ENCODE data around the gene AGRP. TPM values are rescaled to one million over a fixed set of nuclear protein-coding genes. Genes with fewer than 3 reads are reported as not detected.
"Not testable (repeated sequence)": the region's sequence is repeated elsewhere in the genome, so short reads cannot be mapped to it uniquely, and the experiment has no call there.

Gene AGRP
- total RNA-seq, 4 donors from 2014 or later = not detected

DNA sequence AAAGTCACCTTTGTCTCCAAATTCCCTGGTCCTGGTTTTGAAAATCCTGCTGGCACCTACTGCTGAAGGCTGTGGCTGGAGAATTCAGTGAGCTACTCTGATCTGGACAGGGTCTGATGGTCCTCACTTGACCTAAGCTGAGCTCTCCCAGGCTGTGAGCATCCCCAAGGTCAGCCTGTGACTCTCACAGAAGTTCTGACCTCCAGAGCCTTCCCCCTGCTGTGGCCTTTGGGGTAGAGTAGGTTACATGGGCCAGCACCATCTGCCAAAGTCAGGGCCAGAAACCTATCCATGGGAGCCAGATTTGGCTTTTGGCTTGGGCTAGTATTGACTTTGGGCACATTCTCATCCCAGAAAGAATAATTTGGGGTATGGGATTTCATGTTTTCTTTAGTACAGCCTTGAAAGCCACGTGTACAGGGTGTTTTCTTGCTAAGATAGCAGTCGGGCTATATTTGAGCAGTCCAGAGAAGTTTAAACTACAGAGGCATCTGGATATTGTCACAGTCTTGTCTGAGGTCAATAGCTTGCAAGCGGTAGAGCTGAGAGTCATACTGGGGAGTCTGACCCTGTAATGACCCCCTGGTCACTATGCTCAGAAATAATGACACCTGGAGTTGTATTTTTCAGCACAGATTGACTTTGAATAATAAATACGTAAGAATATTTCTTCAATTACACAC lies 6.2 kb upstream of the AGRP start:
- H3K36me3 ChIP-seq = no peaks in the 10 kb centered on the region
- peak overlapping the region; percentile 30 to 80 (median 51) for H3K27ac ChIP-seq
- no peaks in the 10 kb centered on the region for H3K9me3 ChIP-seq
- peaks cover 0 to 18% (median 11%) of the 10 kb centered on the region in 4 donors for H3K4me1 ChIP-seq
- no peak for TF ChIP-seq POLR2A (IDR thresholded peaks at IDR 0.05)
- TF ChIP-seq, protein P1, sequence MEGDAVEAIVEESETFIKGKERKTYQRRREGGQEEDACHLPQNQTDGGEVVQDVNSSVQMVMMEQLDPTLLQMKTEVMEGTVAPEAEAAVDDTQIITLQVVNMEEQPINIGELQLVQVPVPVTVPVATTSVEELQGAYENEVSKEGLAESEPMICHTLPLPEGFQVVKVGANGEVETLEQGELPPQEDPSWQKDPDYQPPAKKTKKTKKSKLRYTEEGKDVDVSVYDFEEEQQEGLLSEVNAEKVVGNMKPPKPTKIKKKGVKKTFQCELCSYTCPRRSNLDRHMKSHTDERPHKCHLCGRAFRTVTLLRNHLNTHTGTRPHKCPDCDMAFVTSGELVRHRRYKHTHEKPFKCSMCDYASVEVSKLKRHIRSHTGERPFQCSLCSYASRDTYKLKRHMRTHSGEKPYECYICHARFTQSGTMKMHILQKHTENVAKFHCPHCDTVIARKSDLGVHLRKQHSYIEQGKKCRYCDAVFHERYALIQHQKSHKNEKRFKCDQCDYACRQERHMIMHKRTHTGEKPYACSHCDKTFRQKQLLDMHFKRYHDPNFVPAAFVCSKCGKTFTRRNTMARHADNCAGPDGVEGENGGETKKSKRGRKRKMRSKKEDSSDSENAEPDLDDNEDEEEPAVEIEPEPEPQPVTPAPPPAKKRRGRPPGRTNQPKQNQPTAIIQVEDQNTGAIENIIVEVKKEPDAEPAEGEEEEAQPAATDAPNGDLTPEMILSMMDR (IDR thresholded peaks at IDR 0.05) = no peak
- no peak overlapping the region for H3K4me3 ChIP-seq
- no peaks in the 10 kb centered on the region for H3K27me3 ChIP-seq
- DNase-seq = no peak

- not testable (repeated sequence) for H3K4me3 ChIP-seq, H3K27me3 ChIP-seq, DNase-seq, H3K9me3 ChIP-seq, H3K36me3 ChIP-seq
- Histone ChIP-seq H3K27ac (peak overlapping the region in 1 of 4 donors; percentile 5), H3K4me1 (peaks cover 0 to 25% (median 17%) of the 10 kb centered on the region in 4 donors)
These were observed 4.2 kb upstream of the AGRP start for GRCh38 chr16:67487561-67487960.

DNA sequence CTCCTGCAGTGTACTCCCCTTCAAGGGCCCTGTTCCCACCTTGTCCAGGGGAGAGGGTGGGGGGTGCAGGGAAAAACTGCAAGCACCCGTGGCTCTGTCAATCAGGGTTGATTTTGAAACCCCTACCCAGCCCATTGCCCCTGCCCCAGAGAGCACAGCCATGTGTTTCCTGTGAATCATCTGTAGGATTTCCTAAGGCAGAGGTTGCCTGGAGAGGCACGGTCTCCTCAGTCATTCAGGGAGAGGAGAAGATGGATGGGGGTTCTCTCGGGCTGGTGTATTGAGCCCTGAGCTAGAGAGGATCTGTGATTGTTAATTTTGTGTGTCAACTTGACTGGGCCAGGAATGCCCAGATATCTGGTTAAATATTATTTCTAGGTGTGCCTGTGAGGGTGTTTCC lies 3.5 kb upstream of the AGRP start:
- Histone ChIP-seq H3K27ac (peak overlapping the region in 1 of 4 donors; percentile 5), H3K27me3 (no peaks in the 10 kb centered on the region), H3K9me3 (no peaks in the 10 kb centered on the region), H3K4me1 (peaks cover 0 to 28% (median 17%) of the 10 kb centered on the region in 4 donors), H3K4me3 (no peak overlapping the region), H3K36me3 (no peaks in the 10 kb centered on the region)
- DNase-seq = no peak
- no peak for TF ChIP-seq POLR2A (IDR thresholded peaks at IDR 0.05)
- TF ChIP-seq, protein P1 (IDR thresholded peaks at IDR 0.05) = no peak

DNA sequence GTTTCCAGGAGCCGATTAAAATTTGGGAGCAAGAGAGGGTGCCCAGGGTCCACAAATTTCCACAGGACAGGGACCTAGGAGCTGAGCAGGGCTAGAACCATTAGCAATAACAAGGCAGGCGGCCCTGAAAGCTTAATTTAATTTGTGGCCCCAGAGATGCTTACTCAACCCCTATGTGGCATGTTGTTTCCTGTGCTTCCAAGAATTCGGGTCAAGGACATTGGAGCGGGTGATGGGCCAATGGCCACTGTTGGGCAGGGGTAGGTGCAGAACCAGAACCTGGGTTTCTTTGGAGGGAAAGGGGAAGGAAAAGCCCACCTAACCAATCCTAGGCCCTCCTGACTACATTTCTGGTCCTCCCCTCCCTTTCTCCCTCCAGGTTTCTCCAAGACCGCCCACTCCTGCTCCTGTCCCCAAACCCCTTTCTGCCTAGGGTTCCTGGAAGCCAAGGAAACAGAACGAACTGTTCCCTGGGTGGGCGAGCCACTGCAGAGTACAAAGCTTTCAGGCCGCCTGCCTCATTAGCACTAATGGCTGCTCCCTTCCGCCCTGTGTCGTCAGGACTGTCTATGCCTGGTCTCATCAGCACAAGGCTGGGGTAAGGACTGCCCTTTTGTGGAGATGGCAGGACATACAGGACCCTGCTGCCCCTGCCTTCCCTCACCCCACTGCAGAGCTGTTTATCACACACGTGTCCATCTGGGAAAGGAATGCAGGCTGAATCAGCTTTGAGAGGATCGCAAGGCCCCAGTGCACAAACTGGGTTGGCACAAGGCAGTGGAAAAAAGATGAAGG lies 581 bp upstream of the AGRP start:
- H3K4me1 ChIP-seq = peaks cover 0 to 30% (median 13%) of the 10 kb centered on the region in 4 donors
- peak overlapping the region in 1 of 4 donors; percentile 99 for H3K27ac ChIP-seq
- H3K9me3 ChIP-seq = no peaks in the 10 kb centered on the region
- no peak overlapping the region for H3K4me3 ChIP-seq
- TF ChIP-seq, protein P1 (IDR thresholded peaks at IDR 0.05) = no peak
- no peak for TF ChIP-seq POLR2A (IDR thresholded peaks at IDR 0.05)
- H3K36me3 ChIP-seq = no peaks in the 10 kb centered on the region
- no peaks in the 10 kb centered on the region for H3K27me3 ChIP-seq
- DNase-seq = no peak

- Histone ChIP-seq H3K4me3 (peak overlapping the region; percentile 88 to 96 (median 92)), H3K4me1 (peaks cover 0 to 34% (median 14%) of the 10 kb centered on the region in 4 donors), H3K9me3 (no peaks in the 10 kb centered on the region), H3K27me3 (no peaks in the 10 kb centered on the region), H3K36me3 (no peaks in the 10 kb centered on the region), H3K27ac (peak overlapping the region; percentile 87 to 99 (median 93))
- peak in 2 of 3 donors; percentile 23 to 54 for DNase-seq
- no peak for TF ChIP-seq POLR2A (IDR thresholded peaks at IDR 0.05)
- TF ChIP-seq, protein P1 (IDR thresholded peaks at IDR 0.05) = no peak
These were observed 968 bp downstream of the AGRP start for GRCh38 chr16:67482233-67482924.

Measured in Peyer's patch (tissue), 4 donors.